OCI-LY7 (cell line): ENCODE results near the gene SGF29. TPM values are rescaled to one million over a fixed set of nuclear protein-coding genes. Genes with fewer than 3 reads are reported as not detected.
"Not testable (repeated sequence)": the region's sequence is repeated elsewhere in the genome, so short reads cannot be mapped to it uniquely, and the experiment has no call there.

Source experiments
- BruUV-seq: library from RNA; stranded (reverse); fragments of 400-500 nt; replicated peaks from 2 replicates; lab custom pipeline; 2021; lab: Mats Ljungman, UMichigan
- CTCF ChIA-PET: fragments of 300-600 bp; sonication (Branson Sonifier 250); formaldehyde crosslinking; loops from one replicate; lab custom pipeline; 2022; ENCODE audit warnings: antibody characterized with exemption; ENCODE audit not compliant: unreplicated experiment; lab: Charles Lee
- POLR2A ChIA-PET: fragments of 300-600 bp; sonication (Branson Sonifier 250); formaldehyde crosslinking; loops from one replicate; lab custom pipeline; 2022; ENCODE audit warnings: antibody characterized with exemption; lab: Charles Lee
- DNase-seq: peaks from one replicate; pipeline ENCODE4 v3.0.0-alpha.2; 2015; ENCODE audit warnings: low spot score
- H2AFZ ChIP-seq: fragments of 200-600 bp; sonication (generic), shearing (Covaris generic); 2 replicates; pipeline ENCODE4 v1.6.1; 2014; ENCODE audit warnings: mild to moderate bottlenecking, antibody characterized with exemption, low read length, moderate library complexity
- H3K27ac ChIP-seq: fragments of 200-600 bp; sonication (generic); 2 replicates; pipeline ENCODE4 v1.5.1; 2014; ENCODE audit warnings: mixed run types, low read depth, mild to moderate bottlenecking, moderate library complexity, low read length, inconsistent platforms; ENCODE audit not compliant: poor library complexity, severe bottlenecking
- H3K36me3 ChIP-seq: fragments of 200-600 bp; sonication (generic); 2 replicates; pipeline ENCODE4 v1.6.1; 2014; ENCODE audit warnings: mild to moderate bottlenecking, antibody characterized with exemption, low read length, moderate library complexity, mixed read lengths; ENCODE audit not compliant: insufficient read depth
- H3K4me1 ChIP-seq: fragments of 200-600 bp; sonication (generic); 2 replicates; pipeline ENCODE4 v1.5.1; 2014; ENCODE audit warnings: mild to moderate bottlenecking, low read length; ENCODE audit not compliant: insufficient read depth, poor library complexity, severe bottlenecking
- H3K4me2 ChIP-seq: fragments of 200-600 bp; sonication (generic); 2 replicates; pipeline ENCODE4 v1.6.1; 2014; ENCODE audit warnings: mild to moderate bottlenecking, low read length
- H3K4me3 ChIP-seq: fragments of 200-600 bp; sonication (generic); 2 replicates; pipeline ENCODE4 v1.5.1; 2014; ENCODE audit warnings: mild to moderate bottlenecking, low read depth, low read length; ENCODE audit not compliant: poor library complexity, severe bottlenecking
- H3K79me2 ChIP-seq: fragments of 200-600 bp; sonication (generic); 2 replicates; pipeline ENCODE4 v1.6.1; 2016; ENCODE audit warnings: low read depth, mild to moderate bottlenecking, low read length, moderate library complexity, mixed read lengths; ENCODE audit not compliant: insufficient read depth
- H3K9me2 ChIP-seq: fragments of 200-600 bp; sonication (generic); 2 replicates; pipeline ENCODE4 v1.6.1; 2016; ENCODE audit warnings: mild to moderate bottlenecking, low read length, mixed read lengths; ENCODE audit not compliant: insufficient read depth
- H3K9me3 ChIP-seq: fragments of 200-600 bp; sonication (generic); 2 replicates; pipeline ENCODE4 v1.6.1; 2014; ENCODE audit warnings: mild to moderate bottlenecking, mixed run types, low read length, mixed read lengths
- H4K20me1 ChIP-seq: fragments of 200-600 bp; sonication (generic); 2 replicates; pipeline ENCODE4 v1.6.1; 2014; ENCODE audit warnings: mild to moderate bottlenecking, antibody characterized with exemption, low read length, moderate library complexity, mixed read lengths; ENCODE audit not compliant: insufficient read depth
- EZH2phosphoT487 ChIP-seq: fragments of 200-600 bp; sonication (generic); IDR thresholded peaks from 2 replicates; pipeline ENCODE4 v1.6.1; 2018; ENCODE audit warnings: low read depth, borderline replicate concordance, mild to moderate bottlenecking, mixed run types, antibody characterized with exemption, low read length, moderate library complexity, mixed read lengths
- intact Hi-C: fragments of 100-400 bp; cut with micrococcal nuclease; formaldehyde crosslinking; loops from one replicate; pipeline ENCODE4 v1.10.0; 2022; ENCODE audit not compliant: unreplicated experiment
- total RNA-seq, 2 experiments: library from RNA; depleted of rRNA in 1 of 2; stranded (reverse); fragments of >200 nt in 1 of 2; shearing (Covaris generic) in 1 of 2; gene quantifications; 2 replicates each; pipeline ENCODE4 v1.2.3, GENCODE V29; 2014 to 2022
- TF ChIP-seq, protein P1 (sequence below): fragments of 200-600 bp; sonication (generic); conservative IDR thresholded peaks from 2 replicates; pipeline ENCODE4 v1.5.1; 2014; ENCODE audit warnings: mild to moderate bottlenecking, antibody characterized with exemption, low read length, moderate library complexity, mixed read lengths

The SGF29 gene
- total RNA-seq, 2 experiments from 2014 or later, result 22.6 to 32.0 TPM

- ChIA-PET POLR2A (no interaction called here), CTCF (no interaction called here)
- H3K27ac ChIP-seq, result no peak overlapping the region
- peak; percentile 58 for DNase-seq
- no peaks in the 10 kb centered on the region for H3K79me2 ChIP-seq
- no TSS peak for BruUV-seq
- no peak for TF ChIP-seq EZH2phosphoT487
- TF ChIP-seq, protein P1, sequence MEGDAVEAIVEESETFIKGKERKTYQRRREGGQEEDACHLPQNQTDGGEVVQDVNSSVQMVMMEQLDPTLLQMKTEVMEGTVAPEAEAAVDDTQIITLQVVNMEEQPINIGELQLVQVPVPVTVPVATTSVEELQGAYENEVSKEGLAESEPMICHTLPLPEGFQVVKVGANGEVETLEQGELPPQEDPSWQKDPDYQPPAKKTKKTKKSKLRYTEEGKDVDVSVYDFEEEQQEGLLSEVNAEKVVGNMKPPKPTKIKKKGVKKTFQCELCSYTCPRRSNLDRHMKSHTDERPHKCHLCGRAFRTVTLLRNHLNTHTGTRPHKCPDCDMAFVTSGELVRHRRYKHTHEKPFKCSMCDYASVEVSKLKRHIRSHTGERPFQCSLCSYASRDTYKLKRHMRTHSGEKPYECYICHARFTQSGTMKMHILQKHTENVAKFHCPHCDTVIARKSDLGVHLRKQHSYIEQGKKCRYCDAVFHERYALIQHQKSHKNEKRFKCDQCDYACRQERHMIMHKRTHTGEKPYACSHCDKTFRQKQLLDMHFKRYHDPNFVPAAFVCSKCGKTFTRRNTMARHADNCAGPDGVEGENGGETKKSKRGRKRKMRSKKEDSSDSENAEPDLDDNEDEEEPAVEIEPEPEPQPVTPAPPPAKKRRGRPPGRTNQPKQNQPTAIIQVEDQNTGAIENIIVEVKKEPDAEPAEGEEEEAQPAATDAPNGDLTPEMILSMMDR, result peak; percentile 53
- H3K4me2 ChIP-seq, result peak overlapping the region; percentile 33; the same call in 1 of the 2 replicates
- no peaks in the 10 kb centered on the region for H3K36me3 ChIP-seq
- peak overlapping the region; percentile 34; the same call in 1 of the 2 replicates for H2AFZ ChIP-seq
- peaks cover 21% of the 10 kb centered on the region for H3K4me1 ChIP-seq
- intact Hi-C loops, result no loop called here
- no peaks in the 10 kb centered on the region for H4K20me1 ChIP-seq
- H3K4me3 ChIP-seq, result no peak overlapping the region
- H3K9me3 ChIP-seq, result no peaks in the 10 kb centered on the region
- no peaks in the 10 kb centered on the region for H3K9me2 ChIP-seq
Measured at GRCh38 chr16:28597692-28598261, 44.1 kb downstream of the SGF29 start.

DNA sequence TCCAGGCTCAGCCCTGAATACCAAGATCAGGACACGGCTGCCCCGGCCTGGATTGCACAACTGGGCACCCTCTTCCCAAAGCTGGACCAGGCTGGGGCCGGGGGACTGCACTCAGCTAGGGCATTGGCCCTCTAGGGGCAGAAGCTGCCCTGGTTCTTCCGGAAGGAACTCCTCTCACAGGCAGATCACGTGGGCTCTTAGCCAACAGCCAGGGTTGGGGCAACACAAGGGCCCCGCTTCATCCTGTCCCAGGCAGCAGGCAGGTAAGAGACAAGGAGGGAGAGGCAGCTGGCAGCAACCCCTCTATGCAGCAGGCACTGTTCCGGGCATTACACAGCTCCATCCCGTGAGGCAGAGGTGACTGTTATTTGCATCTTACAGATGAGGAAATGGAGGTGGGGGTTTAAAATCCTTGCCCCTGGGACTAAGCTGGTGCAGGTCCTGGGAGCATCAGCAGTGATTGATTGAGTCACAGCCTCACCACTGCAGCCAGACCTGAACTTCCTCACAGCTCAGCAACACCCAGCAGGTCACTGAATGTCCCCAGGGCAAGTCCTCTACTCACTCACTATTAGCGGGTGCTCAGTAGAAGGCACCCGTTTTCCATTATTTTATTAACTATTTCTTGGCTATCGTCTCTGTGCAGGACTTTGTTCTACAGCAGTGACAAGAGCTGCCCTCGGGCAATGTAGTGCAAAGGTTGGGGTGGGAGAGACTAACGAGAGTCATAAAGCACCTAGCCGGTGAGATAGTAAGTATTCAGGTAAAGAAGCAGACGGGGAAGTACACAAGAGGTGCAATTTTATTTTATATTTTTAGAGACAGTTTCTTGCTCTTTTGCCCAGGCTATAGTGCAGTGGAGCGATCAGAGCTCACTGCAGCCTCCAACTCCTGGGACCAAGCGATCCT, 45.9 kb downstream of the SGF29 start:
- H3K36me3 ChIP-seq, H3K79me2 ChIP-seq, H3K9me3 ChIP-seq, H2AFZ ChIP-seq, H3K9me2 ChIP-seq, intact Hi-C loops, H3K4me3 ChIP-seq, H3K4me2 ChIP-seq, CTCF ChIA-PET, H3K27ac ChIP-seq, H4K20me1 ChIP-seq, DNase-seq, POLR2A ChIA-PET: not testable (repeated sequence)
- peaks cover 29% of the 10 kb centered on the region for H3K4me1 ChIP-seq
- TSS peak; percentile 64 for BruUV-seq

GRCh38 chr16:28600965-28601364, 47.2 kb downstream of the SGF29 start:
- H3K79me2 ChIP-seq, H3K36me3 ChIP-seq, H2AFZ ChIP-seq, H4K20me1 ChIP-seq, H3K4me2 ChIP-seq, H3K27ac ChIP-seq, H3K4me3 ChIP-seq, BruUV-seq, H3K9me2 ChIP-seq, DNase-seq, CTCF ChIA-PET, H3K9me3 ChIP-seq, POLR2A ChIA-PET, intact Hi-C loops: not testable (repeated sequence)
- peaks cover 29% of the 10 kb centered on the region for H3K4me1 ChIP-seq

DNA sequence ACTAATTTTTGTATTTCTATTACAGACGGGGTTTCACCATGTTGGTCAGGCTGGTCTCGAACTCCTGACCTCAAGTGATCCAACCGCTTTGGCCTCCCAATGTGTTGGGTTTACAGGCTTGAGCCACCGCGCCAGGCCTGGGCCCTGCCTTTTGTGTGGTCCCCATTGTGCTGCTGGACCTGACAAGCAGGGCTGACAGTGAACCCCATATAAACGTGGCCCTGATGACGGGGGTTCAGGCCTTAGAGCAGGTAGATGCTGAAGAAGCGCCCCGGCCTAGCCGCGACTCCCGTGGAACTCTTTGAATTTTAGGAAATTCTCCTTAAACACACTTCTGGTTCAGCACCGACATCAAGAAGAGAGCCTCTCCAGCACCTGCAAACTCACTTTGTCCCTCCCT, 47.9 kb downstream of the SGF29 start:
- H3K79me2 ChIP-seq, H3K9me2 ChIP-seq, H3K4me2 ChIP-seq, DNase-seq, H3K4me3 ChIP-seq, intact Hi-C loops, H4K20me1 ChIP-seq, POLR2A ChIA-PET, H2AFZ ChIP-seq, BruUV-seq, CTCF ChIA-PET, H3K9me3 ChIP-seq, H3K27ac ChIP-seq: not testable (repeated sequence)
- H3K4me1 ChIP-seq, result peaks cover 29% of the 10 kb centered on the region
- peaks cover 12% of the 10 kb centered on the region for H3K36me3 ChIP-seq

DNA sequence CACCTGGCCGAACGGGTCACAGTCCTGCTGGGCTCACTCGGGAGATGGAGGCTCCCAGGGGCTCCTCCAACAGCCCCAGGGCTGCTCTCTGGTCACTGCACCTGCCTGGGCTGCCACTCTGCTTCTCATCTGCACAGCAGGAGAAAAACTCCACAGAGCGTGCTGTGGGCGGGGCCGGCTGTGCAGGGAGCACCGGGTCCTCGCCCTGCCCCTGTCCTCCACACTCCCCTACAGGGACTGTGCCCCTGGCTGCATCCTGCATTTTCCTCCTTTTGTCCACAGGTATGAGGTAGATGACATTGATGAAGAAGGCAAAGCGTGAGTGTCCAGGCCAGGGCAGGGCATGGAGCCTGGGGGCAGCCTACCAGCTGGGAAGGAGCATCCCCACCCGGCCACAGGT, 48.3 kb downstream of the SGF29 start:
- H3K9me2 ChIP-seq, H2AFZ ChIP-seq, H3K27ac ChIP-seq, H3K4me3 ChIP-seq, intact Hi-C loops, H3K9me3 ChIP-seq, POLR2A ChIA-PET, BruUV-seq, H3K79me2 ChIP-seq, CTCF ChIA-PET, DNase-seq, H3K4me2 ChIP-seq, H4K20me1 ChIP-seq: not testable (repeated sequence)
- Histone ChIP-seq H3K36me3 (peaks cover 13% of the 10 kb centered on the region), H3K4me1 (peaks cover 24% of the 10 kb centered on the region)
